ENCODE data around the gene ITGA2B. TPM values are rescaled to one million over a fixed set of nuclear protein-coding genes. Genes with fewer than 3 reads are reported as not detected.

ITGA2B gene
- total and polyA plus RNA-seq, 2 of the 13 experiments (the other 11 are each of a cell fraction or from before 2014, with no cell fraction given): 0.38 to 1.1 TPM

DNA sequence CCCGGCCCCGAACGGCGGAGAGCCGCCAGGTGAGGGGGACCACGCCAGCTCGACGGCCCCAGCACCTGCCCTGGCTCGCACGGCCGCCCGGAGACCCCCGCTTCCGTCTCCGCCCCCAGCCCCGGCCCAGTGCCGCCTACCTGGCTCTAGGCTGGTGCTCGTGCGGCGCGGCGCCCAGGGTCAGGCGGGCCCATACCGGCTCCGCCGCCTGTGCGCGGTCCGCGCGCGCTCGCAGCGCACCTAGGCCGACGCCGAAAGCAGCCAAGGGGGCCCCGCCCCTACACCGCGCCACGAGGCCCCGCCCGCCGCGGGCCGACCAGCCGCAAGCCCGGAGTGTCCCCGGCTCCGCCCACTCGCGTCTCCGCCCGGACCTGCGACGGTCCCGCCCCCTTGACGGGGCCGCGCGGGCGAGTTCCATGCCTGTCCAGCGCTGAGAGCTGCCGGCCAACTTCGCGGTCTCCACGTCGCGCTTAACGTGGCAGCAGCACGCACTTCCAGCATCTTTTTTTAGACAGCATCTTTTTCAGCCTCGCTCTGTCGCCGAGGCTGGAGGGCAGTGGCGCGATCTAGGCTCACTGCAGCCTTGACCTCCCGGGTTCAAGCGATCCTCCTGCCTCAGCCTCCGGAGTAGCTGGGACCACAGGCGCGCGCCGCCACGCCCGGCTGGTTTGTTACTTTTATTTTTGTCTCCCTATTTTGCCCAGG lies 64.7 kb downstream of the ITGA2B start, which contains the start of gene SLC25A39 (continued):
- peak; percentile 2; the same call in 1 of the 2 replicates for TF ChIP-seq MTA1 (CRISPR knock-in tag; IDR thresholded peaks at IDR 0.05; ENCODE audit: borderline replicate concordance)
- TF ChIP-seq, protein P1, sequence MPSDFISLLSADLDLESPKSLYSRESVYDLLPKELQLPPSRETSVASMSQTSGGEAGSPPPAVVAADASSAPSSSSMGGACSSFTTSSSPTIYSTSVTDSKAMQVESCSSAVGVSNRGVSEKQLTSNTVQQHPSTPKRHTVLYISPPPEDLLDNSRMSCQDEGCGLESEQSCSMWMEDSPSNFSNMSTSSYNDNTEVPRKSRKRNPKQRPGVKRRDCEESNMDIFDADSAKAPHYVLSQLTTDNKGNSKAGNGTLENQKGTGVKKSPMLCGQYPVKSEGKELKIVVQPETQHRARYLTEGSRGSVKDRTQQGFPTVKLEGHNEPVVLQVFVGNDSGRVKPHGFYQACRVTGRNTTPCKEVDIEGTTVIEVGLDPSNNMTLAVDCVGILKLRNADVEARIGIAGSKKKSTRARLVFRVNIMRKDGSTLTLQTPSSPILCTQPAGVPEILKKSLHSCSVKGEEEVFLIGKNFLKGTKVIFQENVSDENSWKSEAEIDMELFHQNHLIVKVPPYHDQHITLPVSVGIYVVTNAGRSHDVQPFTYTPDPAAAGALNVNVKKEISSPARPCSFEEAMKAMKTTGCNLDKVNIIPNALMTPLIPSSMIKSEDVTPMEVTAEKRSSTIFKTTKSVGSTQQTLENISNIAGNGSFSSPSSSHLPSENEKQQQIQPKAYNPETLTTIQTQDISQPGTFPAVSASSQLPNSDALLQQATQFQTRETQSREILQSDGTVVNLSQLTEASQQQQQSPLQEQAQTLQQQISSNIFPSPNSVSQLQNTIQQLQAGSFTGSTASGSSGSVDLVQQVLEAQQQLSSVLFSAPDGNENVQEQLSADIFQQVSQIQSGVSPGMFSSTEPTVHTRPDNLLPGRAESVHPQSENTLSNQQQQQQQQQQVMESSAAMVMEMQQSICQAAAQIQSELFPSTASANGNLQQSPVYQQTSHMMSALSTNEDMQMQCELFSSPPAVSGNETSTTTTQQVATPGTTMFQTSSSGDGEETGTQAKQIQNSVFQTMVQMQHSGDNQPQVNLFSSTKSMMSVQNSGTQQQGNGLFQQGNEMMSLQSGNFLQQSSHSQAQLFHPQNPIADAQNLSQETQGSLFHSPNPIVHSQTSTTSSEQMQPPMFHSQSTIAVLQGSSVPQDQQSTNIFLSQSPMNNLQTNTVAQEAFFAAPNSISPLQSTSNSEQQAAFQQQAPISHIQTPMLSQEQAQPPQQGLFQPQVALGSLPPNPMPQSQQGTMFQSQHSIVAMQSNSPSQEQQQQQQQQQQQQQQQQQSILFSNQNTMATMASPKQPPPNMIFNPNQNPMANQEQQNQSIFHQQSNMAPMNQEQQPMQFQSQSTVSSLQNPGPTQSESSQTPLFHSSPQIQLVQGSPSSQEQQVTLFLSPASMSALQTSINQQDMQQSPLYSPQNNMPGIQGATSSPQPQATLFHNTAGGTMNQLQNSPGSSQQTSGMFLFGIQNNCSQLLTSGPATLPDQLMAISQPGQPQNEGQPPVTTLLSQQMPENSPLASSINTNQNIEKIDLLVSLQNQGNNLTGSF (CRISPR knock-in tag; IDR thresholded peaks at IDR 0.05): no peak; the same call in 1 of the 2 replicates
- TF ChIP-seq CREM (IDR thresholded peaks at IDR 0.05): no peak
- no peak for TF ChIP-seq CREM (CRISPR knock-in tag; IDR thresholded peaks at IDR 0.05)
- TF ChIP-seq TBX2 (CRISPR knock-in tag; IDR thresholded peaks at IDR 0.05; ENCODE audit: borderline replicate concordance): peak; percentile 60
- TF ChIP-seq TAF1 (CRISPR knock-in tag; IDR thresholded peaks at IDR 0.05): peak; percentile 11; the same call in 1 of the 2 replicates
- TF ChIP-seq, protein P2, sequence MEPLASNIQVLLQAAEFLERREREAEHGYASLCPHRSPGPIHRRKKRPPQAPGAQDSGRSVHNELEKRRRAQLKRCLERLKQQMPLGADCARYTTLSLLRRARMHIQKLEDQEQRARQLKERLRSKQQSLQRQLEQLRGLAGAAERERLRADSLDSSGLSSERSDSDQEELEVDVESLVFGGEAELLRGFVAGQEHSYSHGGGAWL (CRISPR knock-in tag; IDR thresholded peaks at IDR 0.05): peak; percentile 58; the same call in 1 of the 2 replicates
- TF ChIP-seq, protein P3, sequence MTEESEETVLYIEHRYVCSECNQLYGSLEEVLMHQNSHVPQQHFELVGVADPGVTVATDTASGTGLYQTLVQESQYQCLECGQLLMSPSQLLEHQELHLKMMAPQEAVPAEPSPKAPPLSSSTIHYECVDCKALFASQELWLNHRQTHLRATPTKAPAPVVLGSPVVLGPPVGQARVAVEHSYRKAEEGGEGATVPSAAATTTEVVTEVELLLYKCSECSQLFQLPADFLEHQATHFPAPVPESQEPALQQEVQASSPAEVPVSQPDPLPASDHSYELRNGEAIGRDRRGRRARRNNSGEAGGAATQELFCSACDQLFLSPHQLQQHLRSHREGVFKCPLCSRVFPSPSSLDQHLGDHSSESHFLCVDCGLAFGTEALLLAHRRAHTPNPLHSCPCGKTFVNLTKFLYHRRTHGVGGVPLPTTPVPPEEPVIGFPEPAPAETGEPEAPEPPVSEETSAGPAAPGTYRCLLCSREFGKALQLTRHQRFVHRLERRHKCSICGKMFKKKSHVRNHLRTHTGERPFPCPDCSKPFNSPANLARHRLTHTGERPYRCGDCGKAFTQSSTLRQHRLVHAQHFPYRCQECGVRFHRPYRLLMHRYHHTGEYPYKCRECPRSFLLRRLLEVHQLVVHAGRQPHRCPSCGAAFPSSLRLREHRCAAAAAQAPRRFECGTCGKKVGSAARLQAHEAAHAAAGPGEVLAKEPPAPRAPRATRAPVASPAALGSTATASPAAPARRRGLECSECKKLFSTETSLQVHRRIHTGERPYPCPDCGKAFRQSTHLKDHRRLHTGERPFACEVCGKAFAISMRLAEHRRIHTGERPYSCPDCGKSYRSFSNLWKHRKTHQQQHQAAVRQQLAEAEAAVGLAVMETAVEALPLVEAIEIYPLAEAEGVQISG (CRISPR knock-in tag; IDR thresholded peaks at IDR 0.05): peak; percentile 80
- TF ChIP-seq, protein P4, sequence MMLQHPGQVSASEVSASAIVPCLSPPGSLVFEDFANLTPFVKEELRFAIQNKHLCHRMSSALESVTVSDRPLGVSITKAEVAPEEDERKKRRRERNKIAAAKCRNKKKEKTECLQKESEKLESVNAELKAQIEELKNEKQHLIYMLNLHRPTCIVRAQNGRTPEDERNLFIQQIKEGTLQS (CRISPR knock-in tag; IDR thresholded peaks at IDR 0.05): no peak
- no peak for TF ChIP-seq RFX3 (CRISPR knock-in tag; IDR thresholded peaks at IDR 0.05)
- TF ChIP-seq TGIF2 (CRISPR knock-in tag; IDR thresholded peaks at IDR 0.05): peak; percentile 89; the same call in 1 of the 2 replicates
- 0 out of 2 replicates have a peak, but pooled peaks have one; percentile 15 for TF ChIP-seq ZNF205 (CRISPR knock-in tag; IDR thresholded peaks at IDR 0.05)
- peak; percentile 93 for TF ChIP-seq ARNTL (CRISPR knock-in tag; IDR thresholded peaks at IDR 0.05)
- peak; percentile 28; the same call in 1 of the 2 replicates for TF ChIP-seq EEA1 (CRISPR knock-in tag; IDR thresholded peaks at IDR 0.05; ENCODE audit: borderline replicate concordance)
- no peak; the same call in 1 of the 2 replicates for TF ChIP-seq ZNF879 (CRISPR knock-in tag; IDR thresholded peaks at IDR 0.05)
- no peak for TF ChIP-seq ZNF782 (CRISPR knock-in tag; IDR thresholded peaks at IDR 0.05; ENCODE audit: borderline replicate concordance)
- TF ChIP-seq, protein P5, sequence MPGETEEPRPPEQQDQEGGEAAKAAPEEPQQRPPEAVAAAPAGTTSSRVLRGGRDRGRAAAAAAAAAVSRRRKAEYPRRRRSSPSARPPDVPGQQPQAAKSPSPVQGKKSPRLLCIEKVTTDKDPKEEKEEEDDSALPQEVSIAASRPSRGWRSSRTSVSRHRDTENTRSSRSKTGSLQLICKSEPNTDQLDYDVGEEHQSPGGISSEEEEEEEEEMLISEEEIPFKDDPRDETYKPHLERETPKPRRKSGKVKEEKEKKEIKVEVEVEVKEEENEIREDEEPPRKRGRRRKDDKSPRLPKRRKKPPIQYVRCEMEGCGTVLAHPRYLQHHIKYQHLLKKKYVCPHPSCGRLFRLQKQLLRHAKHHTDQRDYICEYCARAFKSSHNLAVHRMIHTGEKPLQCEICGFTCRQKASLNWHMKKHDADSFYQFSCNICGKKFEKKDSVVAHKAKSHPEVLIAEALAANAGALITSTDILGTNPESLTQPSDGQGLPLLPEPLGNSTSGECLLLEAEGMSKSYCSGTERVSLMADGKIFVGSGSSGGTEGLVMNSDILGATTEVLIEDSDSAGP (CRISPR knock-in tag; IDR thresholded peaks at IDR 0.05; ENCODE audit: borderline replicate concordance): peak; percentile 99
- peak; percentile 76 for TF ChIP-seq MYC (CRISPR knock-in tag; IDR thresholded peaks at IDR 0.05; ENCODE audit: borderline replicate concordance)
